GM12865 (cell line): ENCODE data around the gene PNRC1.

Experiments used
- DNase-seq: peaks from one replicate; pipeline ENCODE4 v3.0.0; 2010; ENCODE audit warnings: low read depth
- H3K4me3 ChIP-seq: 2 replicates; pipeline ENCODE4 v1.5.1; 2011; ENCODE audit warnings: mild to moderate bottlenecking, low read depth, low read length, control low read depth
- TF ChIP-seq, protein P1 (sequence below): IDR thresholded peaks from 2 replicates; pipeline ENCODE4 v1.5.1; 2011; ENCODE audit warnings: low read length, control low read depth, low read depth, inconsistent platforms; ENCODE audit not compliant: insufficient read depth; ENCODE audit errors: missing control alignments

PNRC1 gene

DNA sequence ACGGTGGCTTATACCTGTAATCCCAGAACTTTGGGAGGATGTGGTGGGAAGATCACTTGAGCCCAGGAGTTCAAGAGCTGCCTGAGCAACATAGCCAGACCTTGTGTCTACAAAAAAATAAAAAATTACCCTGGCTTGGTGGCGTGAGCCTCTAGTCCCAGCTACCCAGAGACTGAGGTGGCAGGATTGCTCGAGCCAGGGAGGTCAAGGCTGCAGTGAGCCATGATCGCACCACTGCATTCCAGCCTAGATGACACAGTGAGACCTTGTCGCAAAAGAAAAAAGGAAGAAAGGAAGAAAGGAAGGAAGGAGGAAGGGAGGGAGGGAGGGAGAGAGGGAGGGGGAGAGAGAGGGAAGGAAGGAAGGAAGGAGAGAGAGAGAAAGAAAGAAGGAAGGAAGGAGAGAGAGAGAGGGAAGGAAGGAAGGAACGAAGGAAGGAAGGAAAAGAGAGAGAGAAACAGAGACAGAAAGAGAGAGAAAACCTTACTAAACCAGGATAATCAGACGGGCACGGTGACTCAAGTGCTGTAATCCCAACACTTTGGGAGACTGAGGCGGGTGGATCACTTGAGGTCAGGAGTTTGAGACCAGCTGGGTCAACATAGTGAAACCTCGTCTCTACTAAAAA, 10.9 kb upstream of the PNRC1 start:
- DNase-seq: no peak
- TF ChIP-seq, protein P1, sequence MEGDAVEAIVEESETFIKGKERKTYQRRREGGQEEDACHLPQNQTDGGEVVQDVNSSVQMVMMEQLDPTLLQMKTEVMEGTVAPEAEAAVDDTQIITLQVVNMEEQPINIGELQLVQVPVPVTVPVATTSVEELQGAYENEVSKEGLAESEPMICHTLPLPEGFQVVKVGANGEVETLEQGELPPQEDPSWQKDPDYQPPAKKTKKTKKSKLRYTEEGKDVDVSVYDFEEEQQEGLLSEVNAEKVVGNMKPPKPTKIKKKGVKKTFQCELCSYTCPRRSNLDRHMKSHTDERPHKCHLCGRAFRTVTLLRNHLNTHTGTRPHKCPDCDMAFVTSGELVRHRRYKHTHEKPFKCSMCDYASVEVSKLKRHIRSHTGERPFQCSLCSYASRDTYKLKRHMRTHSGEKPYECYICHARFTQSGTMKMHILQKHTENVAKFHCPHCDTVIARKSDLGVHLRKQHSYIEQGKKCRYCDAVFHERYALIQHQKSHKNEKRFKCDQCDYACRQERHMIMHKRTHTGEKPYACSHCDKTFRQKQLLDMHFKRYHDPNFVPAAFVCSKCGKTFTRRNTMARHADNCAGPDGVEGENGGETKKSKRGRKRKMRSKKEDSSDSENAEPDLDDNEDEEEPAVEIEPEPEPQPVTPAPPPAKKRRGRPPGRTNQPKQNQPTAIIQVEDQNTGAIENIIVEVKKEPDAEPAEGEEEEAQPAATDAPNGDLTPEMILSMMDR: no peak
- no peak overlapping the region for H3K4me3 ChIP-seq

DNA sequence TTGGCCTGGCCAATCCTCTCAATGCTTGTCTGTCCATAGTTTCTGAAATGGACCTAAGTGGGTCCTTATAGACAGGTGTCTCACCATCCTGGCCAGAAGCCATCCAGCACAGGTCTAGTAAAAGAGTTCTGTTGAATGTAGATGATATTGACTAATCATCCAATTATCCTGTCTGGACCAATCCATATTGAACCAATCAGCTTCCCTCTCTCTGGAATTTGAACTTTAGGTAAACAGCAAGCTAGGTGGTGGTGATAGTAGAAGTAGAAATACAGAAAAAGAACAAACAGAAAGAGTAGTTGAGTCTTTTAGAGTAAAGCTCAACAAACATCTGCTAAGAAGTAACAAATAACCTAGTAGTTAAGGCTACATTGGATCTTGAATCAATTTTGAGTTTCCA, 9.5 kb upstream of the PNRC1 start:
- TF ChIP-seq, protein P1: no peak
- DNase-seq: no peak
- H3K4me3 ChIP-seq: no peak overlapping the region

DNA sequence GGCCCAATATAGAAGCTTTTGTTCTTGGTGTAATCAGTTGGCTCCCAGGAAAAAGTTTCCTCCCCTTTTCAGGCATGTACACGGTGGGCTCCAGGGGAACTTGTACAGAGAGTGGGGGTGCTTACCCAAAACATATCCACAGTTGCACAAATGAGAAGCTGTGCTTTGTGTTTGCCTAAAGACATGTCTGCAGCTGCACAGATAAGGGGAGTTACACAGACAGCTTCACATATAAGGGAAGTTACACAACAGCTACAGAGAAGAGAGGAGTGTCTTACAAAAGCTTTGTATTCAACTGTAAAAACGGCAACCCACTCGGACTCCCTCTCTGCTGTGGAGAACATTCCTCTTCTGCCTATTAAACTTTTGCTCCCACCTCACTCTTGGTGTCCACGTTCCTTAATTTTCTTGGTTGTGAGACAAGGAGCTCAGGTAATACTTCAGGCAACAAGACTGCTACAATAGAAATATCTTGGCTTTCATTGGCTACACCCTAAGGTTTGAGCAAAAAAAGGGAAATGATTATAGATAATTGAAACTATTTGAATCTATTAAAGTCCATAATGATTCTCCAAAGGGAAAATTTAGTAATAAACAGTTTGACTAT, 7.4 kb upstream of the PNRC1 start:
- H3K4me3 ChIP-seq: no peak overlapping the region
- no peak for DNase-seq
- TF ChIP-seq, protein P1: no peak

DNA sequence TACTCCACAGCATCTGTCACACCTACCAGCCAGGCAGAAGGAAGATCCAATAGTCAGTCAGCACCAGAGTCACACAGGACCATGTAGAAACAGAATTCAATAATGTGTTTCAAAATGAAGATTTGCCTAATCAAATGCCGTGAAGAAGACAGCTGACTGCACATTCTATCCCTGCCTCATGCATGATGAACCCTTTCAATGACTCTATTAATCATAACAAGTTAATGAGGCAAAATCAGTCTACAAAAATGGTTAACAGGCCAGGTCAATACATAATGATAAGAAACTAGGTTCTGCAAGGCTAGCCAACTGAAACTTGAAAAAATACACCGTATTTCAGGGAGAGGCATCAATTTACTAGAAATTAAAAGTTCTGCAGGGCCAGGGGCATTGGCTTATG, 6.7 kb upstream of the PNRC1 start:
- no peak for DNase-seq
- H3K4me3 ChIP-seq: no peak overlapping the region
- TF ChIP-seq, protein P1: no peak

DNA sequence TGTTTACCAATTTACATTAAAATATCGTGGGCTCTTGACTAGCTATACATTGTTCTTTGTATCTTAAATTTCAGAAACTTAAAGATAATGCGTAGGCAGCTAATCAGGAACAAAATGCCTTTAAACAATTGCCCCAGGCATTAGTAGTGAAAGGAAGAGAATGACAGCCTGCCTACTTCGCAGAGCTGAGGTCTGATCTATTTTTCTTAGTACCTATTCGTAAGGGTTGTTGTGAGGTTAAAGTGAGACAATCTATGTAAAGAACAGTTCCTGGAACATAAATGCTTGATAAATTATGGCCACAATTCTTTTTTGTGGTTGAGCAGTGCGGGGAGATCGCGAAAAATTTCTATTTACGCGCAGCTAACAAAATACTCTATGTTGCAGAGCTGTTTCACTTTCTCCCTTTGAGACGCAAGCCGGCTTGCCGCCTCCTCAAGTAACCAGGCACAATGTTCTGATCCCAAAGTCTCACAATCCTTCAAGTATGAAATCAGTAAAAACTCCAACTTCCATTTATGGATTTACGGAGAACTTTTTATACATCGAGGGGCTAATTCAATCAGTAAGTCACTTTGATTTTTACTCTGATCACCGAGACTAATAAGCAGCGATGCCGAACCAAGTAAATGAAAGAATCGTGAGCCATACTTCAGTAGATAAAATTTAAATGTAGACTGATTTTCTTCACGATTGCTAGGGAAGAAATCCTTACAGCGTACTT, 878 bp upstream of the PNRC1 start:
- TF ChIP-seq, protein P1: no peak
- peak overlapping the region; percentile 62 for H3K4me3 ChIP-seq
- peak; percentile 74 for DNase-seq

DNA sequence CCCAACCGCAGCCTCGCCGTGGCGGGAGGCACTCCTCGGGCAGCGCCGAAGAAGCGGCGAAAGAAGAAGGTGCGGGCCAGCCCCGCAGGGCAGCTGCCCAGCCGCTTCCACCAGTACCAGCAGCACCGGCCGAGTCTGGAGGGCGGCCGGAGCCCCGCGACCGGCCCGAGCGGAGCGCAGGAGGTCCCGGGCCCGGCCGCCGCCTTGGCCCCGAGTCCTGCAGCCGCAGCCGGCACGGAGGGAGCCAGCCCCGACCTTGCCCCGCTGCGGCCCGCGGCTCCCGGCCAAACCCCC, 525 bp downstream of the PNRC1 start:
- H3K4me3 ChIP-seq: peak overlapping the region; percentile 94
- TF ChIP-seq, protein P1: no peak
- no peak for DNase-seq
